GM12874 (cell line): ENCODE results near the gene SEPTIN12.

ENCODE experiments used
- TF ChIP-seq, protein P1 (sequence below): IDR thresholded peaks from 2 replicates; pipeline ENCODE4 v1.5.1; 2011; ENCODE audit warnings: low read depth, mild to moderate bottlenecking, control low read depth, low read length, moderate library complexity; ENCODE audit not compliant: insufficient read depth

SEPTIN12 gene

GRCh38 chr16:4747906-4748681, 40.1 kb downstream of the SEPTIN12 start:
- TF ChIP-seq, protein P1, sequence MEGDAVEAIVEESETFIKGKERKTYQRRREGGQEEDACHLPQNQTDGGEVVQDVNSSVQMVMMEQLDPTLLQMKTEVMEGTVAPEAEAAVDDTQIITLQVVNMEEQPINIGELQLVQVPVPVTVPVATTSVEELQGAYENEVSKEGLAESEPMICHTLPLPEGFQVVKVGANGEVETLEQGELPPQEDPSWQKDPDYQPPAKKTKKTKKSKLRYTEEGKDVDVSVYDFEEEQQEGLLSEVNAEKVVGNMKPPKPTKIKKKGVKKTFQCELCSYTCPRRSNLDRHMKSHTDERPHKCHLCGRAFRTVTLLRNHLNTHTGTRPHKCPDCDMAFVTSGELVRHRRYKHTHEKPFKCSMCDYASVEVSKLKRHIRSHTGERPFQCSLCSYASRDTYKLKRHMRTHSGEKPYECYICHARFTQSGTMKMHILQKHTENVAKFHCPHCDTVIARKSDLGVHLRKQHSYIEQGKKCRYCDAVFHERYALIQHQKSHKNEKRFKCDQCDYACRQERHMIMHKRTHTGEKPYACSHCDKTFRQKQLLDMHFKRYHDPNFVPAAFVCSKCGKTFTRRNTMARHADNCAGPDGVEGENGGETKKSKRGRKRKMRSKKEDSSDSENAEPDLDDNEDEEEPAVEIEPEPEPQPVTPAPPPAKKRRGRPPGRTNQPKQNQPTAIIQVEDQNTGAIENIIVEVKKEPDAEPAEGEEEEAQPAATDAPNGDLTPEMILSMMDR = no peak

DNA sequence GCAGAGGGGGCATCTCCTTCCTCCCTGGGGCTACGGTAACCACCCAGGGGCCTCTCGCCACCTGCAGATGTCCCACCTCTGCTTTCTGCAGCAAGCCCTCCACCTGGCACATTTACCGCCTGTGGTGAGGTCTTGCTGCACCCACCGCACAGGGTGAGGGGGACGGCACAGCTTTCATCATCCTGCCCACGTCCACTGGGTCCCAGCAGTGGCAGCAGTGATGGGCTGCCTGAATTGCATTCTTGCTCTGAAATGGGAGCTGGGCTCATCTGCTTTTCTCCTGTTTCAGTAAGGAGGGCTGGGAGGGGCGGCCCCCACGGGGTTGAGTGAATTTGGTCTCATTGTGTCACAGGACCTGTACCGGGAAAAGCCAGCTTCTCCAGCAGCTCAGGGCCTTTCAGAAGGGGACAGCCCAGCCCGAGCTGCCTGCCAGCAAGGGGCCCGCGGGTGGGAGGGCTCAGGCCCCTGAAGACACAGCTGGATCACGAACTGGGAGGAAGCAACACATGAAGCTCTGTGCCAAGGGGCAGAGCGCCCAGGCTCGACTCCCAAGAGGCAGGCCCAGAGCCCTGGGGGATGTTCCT, 41.1 kb downstream of the SEPTIN12 start:
- TF ChIP-seq, protein P1 = no peak

DNA sequence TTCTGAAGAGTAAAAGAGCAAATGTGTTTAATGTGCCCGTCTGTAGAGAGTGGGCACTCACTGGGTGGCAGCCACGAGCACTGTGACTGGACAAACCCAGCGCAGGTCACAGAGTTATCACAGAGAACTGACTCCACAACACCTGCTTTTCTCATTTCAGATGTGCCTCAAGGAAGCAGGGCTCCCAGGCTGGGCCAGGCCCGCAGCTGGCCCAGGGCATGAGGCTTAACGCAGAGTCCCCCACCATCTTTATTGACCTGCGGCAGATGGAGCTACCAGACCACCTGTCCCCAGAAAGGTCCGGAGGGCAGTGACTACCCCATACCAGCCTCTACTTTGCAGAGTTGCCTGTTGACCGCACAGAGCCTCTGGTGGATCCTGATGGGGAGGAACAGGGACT, 41.9 kb downstream of the SEPTIN12 start:
- TF ChIP-seq, protein P1 = no peak

- TF ChIP-seq, protein P1 = no peak
Observed at GRCh38 chr16:4745274-4745569, 42.9 kb downstream of the SEPTIN12 start.

GRCh38 chr16:4744555-4745273, 43.4 kb downstream of the SEPTIN12 start:
- TF ChIP-seq, protein P1 = no peak

DNA sequence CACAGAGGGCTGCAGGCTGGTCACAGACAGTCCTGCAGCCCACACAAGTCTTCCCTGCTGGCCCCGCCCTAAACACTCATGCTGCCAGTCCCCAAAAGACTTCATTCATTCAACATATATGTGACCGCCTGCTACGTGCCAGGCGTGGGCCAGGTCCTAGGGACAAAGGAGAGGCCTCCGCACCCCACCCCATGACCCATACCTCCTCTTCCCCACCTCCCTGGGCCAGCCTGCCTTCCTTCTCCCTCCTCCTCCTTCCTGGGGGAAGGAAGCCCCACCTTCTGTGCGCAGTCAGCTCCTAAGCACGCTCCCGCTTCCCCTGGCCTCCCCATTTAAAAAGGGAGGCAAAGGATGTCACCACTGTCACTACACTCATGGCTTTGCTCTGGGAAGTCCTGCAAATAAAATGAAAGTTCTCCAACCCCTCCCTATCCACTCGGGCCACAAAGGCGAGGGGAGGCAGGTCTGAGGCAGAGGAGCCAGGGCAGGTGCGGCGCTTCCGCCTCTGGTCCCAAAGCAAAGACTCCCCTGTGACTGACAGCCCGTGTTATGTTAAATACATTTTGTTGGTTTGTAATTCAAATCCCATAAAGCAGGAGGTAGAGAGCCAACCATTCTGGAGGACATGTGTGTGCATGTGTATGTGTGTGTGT, 44.8 kb downstream of the SEPTIN12 start:
- TF ChIP-seq, protein P1 = no peak

DNA sequence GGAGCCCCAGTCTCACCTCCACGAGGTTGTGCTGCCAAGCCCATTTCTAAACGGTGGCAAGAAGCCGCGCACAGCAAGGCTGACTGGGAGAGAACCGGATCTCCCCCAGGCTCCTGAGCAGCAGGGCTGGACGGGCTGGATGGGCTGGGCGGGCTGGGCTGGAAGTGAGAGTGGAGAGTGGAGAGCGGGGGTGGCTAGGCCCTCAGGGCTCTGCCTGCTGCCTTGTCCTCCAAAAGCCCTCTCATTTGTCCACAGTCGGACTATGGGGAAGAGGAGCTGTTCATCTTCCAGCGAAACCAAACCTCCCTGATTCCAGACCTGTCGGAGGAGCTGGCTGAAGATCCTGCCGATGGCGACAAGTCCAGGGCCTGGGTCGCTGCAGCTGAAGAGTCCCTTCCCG, 50.6 kb downstream of the SEPTIN12 start:
- TF ChIP-seq, protein P1 = no peak
